K562 (cell line): ENCODE data around the gene COL13A1. TPM values are rescaled to one million over a fixed set of nuclear protein-coding genes. Genes with fewer than 3 reads are reported as not detected.

Experiments
- ATAC-seq: fragments of 200-7000 bp; cut with Tn5 transposase; 3 replicates; pipeline ENCODE4 v1.9.1; 2020; ENCODE audit warnings: moderate library complexity
- BruUV-seq: library from RNA; stranded (reverse); fragments of 400-500 nt; replicated peaks from 2 replicates; lab custom pipeline; 2021; lab: Mats Ljungman, UMichigan
- CTCF ChIA-PET: fragments of 300-600 bp; formaldehyde crosslinking; extraction: SDS; loops from one replicate; lab custom pipeline; 2021; ENCODE audit warnings: low intra/inter-chr PET ratio; lab: Yijun Ruan, JAX
- POLR2A ChIA-PET: fragments of 300-600, 350-650 bp; sonication (Branson Sonifier 250); formaldehyde crosslinking; extraction: SDS; loops from one replicate; lab custom pipeline; 2021; ENCODE audit warnings: antibody characterized with exemption, inconsistent platforms; lab: Yijun Ruan, JAX
- DNase-seq, 4 experiments: peaks; one replicate each; pipeline versions ENCODE4 v3.0.0 to v3.0.0-alpha.2; 2011 to 2018; ENCODE audit warnings: low spot score in 3 of 4, mixed read lengths in 3 of 4; ENCODE audit errors: extremely low read depth in 1 of 4
- FAIRE-seq: peaks from 2 replicates; lab custom pipeline; 2011; peaks lifted over from hg19 to GRCh38; lab: Jason Lieb, UNC
- H2AFZ ChIP-seq: 2 replicates; pipeline ENCODE4 v1.6.0; 2011; ENCODE audit warnings: low read depth, low read length, control low read depth, inconsistent platforms
- H3K27ac ChIP-seq: fragments of 200-600 bp; 3 replicates; pipeline ENCODE4 v1.8.0; 2011; ENCODE audit warnings: low read depth, mild to moderate bottlenecking, control low read depth, inconsistent platforms, low read length, moderate library complexity, mixed read lengths; ENCODE audit errors: extremely low read depth
- H3K27me3 ChIP-seq, 2 experiments: fragments of 300-600 bp in 1 of 2; 2 replicates in 1 of 2; 3 replicates in 1 of 2; pipeline versions ENCODE4 v1.6.0 to v1.8.0; 2011; ENCODE audit warnings: inconsistent platforms in 2 of 2, low read length in 2 of 2, mild to moderate bottlenecking in 1 of 2, mixed read lengths in 1 of 2, moderate library complexity in 1 of 2; ENCODE audit not compliant: control insufficient read depth in 2 of 2, insufficient read depth in 2 of 2
- H3K36me3 ChIP-seq: fragments of 300-600 bp; 3 replicates; pipeline ENCODE4 v1.8.0; 2011; ENCODE audit warnings: mild to moderate bottlenecking, low read length, inconsistent platforms; ENCODE audit not compliant: control insufficient read depth, insufficient read depth
- H3K4me1 ChIP-seq, 2 experiments: fragments of 200-600 bp in 1 of 2; replicated peaks in 1 of 2; 2 replicates in 1 of 2; 3 replicates in 1 of 2; pipeline versions ENCODE4 v1.5.1 to v1.8.0; 2011; ENCODE audit warnings: inconsistent platforms in 2 of 2, low read length in 2 of 2, mild to moderate bottlenecking in 1 of 2, mixed read lengths in 1 of 2, moderate library complexity in 1 of 2; ENCODE audit not compliant: control insufficient read depth in 2 of 2, insufficient read depth in 2 of 2
- H3K4me2 ChIP-seq: 2 replicates; pipeline ENCODE4 v1.6.1; 2011; ENCODE audit warnings: low read length, control low read depth, inconsistent platforms, mixed read lengths; ENCODE audit not compliant: insufficient read depth
- H3K4me3 ChIP-seq: fragments of 200-600 bp; sonication (generic), shearing (Covaris generic); 2 replicates; pipeline ENCODE4 v1.5.1; 2016; ENCODE audit warnings: control low read depth, inconsistent platforms
- H3K79me2 ChIP-seq: fragments of 200-600 bp; 3 replicates; pipeline ENCODE4 v1.8.0; 2011; ENCODE audit warnings: low read length, inconsistent platforms; ENCODE audit not compliant: control insufficient read depth, insufficient read depth
- H3K9ac ChIP-seq, 2 experiments: 2 replicates each; pipeline versions ENCODE4 v1.6.0 to v1.6.1; 2011; ENCODE audit warnings: low read depth in 2 of 2, low read length in 2 of 2, control low read depth in 1 of 2, inconsistent platforms in 1 of 2, mild to moderate bottlenecking in 1 of 2, mixed read lengths in 1 of 2; ENCODE audit not compliant: insufficient read depth in 1 of 2
- H3K9me1 ChIP-seq: one replicate; pipeline ENCODE4 v1.6.0; 2011; ENCODE audit warnings: inconsistent platforms, mild to moderate bottlenecking, low read length, moderate library complexity; ENCODE audit not compliant: control insufficient read depth, insufficient read depth
- H3K9me3 ChIP-seq: replicated peaks from 2 replicates; pipeline ENCODE4 v1.5.1; 2011; ENCODE audit warnings: low read depth, low read length, inconsistent platforms; ENCODE audit not compliant: control insufficient read depth, insufficient read depth
- H4K20me1 ChIP-seq: replicated peaks from 2 replicates; pipeline ENCODE4 v1.6.1; 2011; ENCODE audit warnings: low read length, inconsistent platforms, mixed read lengths; ENCODE audit not compliant: control insufficient read depth, insufficient read depth
- ARHGAP35 ChIP-seq: fragments of 450-650 bp; IDR thresholded peaks from 2 replicates; pipeline ENCODE4 v1.6.1; 2018; ENCODE audit not compliant: partially characterized antibody
- GTF2F1 ChIP-seq: IDR thresholded peaks from 2 replicates; pipeline ENCODE4 v1.6.1; 2011; ENCODE audit warnings: low read depth, low read length, improper control_type of control experiment
- HDAC8 ChIP-seq: fragments of 450-650 bp; IDR thresholded peaks from 2 replicates; pipeline ENCODE4 v1.6.1; 2016; ENCODE audit warnings: mild to moderate bottlenecking, missing genetic modification characterization, moderate library complexity, missing compliant biosample characterization
- MIER1 ChIP-seq: fragments of 450-650 bp; IDR thresholded peaks from 2 replicates; pipeline ENCODE4 v1.6.1; 2016; ENCODE audit warnings: antibody characterized with exemption, mild to moderate bottlenecking, low read depth
- NELFE ChIP-seq: IDR thresholded peaks from 2 replicates; pipeline ENCODE4 v1.6.1; 2011; ENCODE audit warnings: mild to moderate bottlenecking; ENCODE audit not compliant: insufficient read depth, insufficient read length
- PML ChIP-seq: IDR thresholded peaks from 2 replicates; pipeline ENCODE4 v1.6.1; 2012; ENCODE audit warnings: low read length, inconsistent platforms
- SIRT6 ChIP-seq: IDR thresholded peaks from one replicate; pipeline ENCODE4 v1.6.1; 2012; ENCODE audit warnings: low read depth, mild to moderate bottlenecking, control low read depth, inconsistent platforms, low read length, moderate library complexity
- SREBF1 ChIP-seq: fragments of 150-350 bp; IDR thresholded peaks from 2 replicates; pipeline ENCODE4 v1.6.1; 2014; ENCODE audit warnings: antibody characterized with exemption, low read depth, low read length, borderline replicate concordance
- THRAP3 ChIP-seq: fragments of 450-650 bp; IDR thresholded peaks from 2 replicates; pipeline ENCODE4 v1.6.1; 2016; ENCODE audit warnings: mild to moderate bottlenecking, inconsistent platforms, borderline replicate concordance
- WGBS: fragments of 100-300 bp; shearing (Covaris generic); methylation state at CpG from one replicate; pipeline ENCODE4 v1.1.6; 2016; ENCODE audit warnings: low coverage, mixed read lengths; ENCODE audit not compliant: insufficient coverage; ENCODE audit errors: missing lambda C conversion rate; 5-methylcytosine and 5-hydroxymethylcytosine counted together
- in situ Hi-C: fragments of 300-500 bp; cut with MboI; formaldehyde crosslinking; loops from 4 replicates; pipeline ENCODE4 v1.15.0; 2018; ENCODE audit warnings: inconsistent platforms, mixed read lengths
- intact Hi-C: fragments of 100-400 bp; cut with micrococcal nuclease; formaldehyde crosslinking; loops from 2 replicates; pipeline ENCODE4 v1.14.2; 2022
- polyA plus RNA-seq, 8 experiments: library from polyadenylated mRNA; depleted of rRNA in 4 of 8; stranded (reverse) in 5 of 8; unstranded in 3 of 8; fragments of >200 nt; fragmentation: Nextera tagmentation in 2 of 8; fragmentation: Illumina TruSeq in 1 of 8; extraction: Ambion mirVana in 2 of 8; extraction: Trizol in 1 of 8; gene quantifications; 2 replicates each; pipeline versions ENCODE4 v1.2.1 to v1.2.3, GENCODE V29; 2011 to 2014; ENCODE audit warnings: inconsistent platforms in 1 of 8, missing spikeins in 1 of 8
- total RNA-seq, 7 experiments: library from RNA; depleted of rRNA in 6 of 7; stranded (reverse); fragments of >200 nt in 6 of 7; fragmentation: Illumina TruSeq in 2 of 7; extraction: Trizol in 2 of 7; gene quantifications; 2 replicates each; pipeline versions ENCODE4 v1.2.1 to v1.2.3, GENCODE V29; 2011 to 2021; ENCODE audit warnings: low replicate concordance in 1 of 7
- TF ChIP-seq, protein P1 (sequence below): fragments of 450-650 bp; IDR thresholded peaks from 2 replicates; pipeline ENCODE4 v1.7.1; 2018; ENCODE audit warnings: mild to moderate bottlenecking, low read depth; ENCODE audit not compliant: partially characterized antibody
- TF ChIP-seq, protein P2 (sequence below): fragments of 200-400 bp; formaldehyde crosslinking; IDR thresholded peaks from 2 replicates; pipeline ENCODE4 v1.6.1; 2017; ENCODE audit warnings: mild to moderate bottlenecking, low read depth, low read length, moderate library complexity

The COL13A1 gene
- total and polyA plus RNA-seq, 9 of the 15 experiments (the other 6 are each of a cell fraction or from before 2014, with no cell fraction given): not detected

DNA sequence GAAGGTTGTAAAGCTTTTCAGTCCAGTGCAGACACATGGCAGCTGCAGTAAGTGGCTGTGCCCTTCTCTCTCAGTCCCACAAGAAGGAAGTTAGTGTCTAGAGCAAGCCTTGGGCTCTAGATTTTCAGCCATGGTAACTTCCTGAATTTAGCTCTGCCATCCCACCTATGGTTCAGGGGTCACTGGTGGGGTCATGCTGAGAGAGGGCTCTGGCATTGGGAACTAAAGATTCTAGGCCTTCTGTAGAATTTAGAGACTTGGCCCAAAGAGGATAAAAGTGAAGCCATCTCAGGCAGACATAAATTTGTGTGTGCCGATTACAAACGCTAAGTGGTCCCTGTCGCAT lies 113.5 kb downstream of the COL13A1 start:
- H3K4me2 ChIP-seq: no peak overlapping the region
- no TSS peak for BruUV-seq
- no peaks in the 10 kb centered on the region for H3K36me3 ChIP-seq
- H3K9ac ChIP-seq: no peak overlapping the region
- no peak for TF ChIP-seq ARHGAP35
- H3K79me2 ChIP-seq: no peaks in the 10 kb centered on the region
- 0 out of 5 replicates have a peak, but pooled peaks cover 0 to 3% of the 10 kb centered on the region in 2 experiments for H3K4me1 ChIP-seq
- peaks cover 5 to 46% of the 10 kb centered on the region in 2 experiments; a peak in 3 of 5 replicates for H3K27me3 ChIP-seq
- in situ Hi-C loops: no loop called here
- ChIA-PET CTCF (interaction anchor here (0.6 to 1.3 kb wide), 3 partner anchors 44 to 271 kb away, joined by 3 to 8 read pairs (median 4); no protein-coding TSS in a partner anchor), POLR2A (interaction anchor here (1.0 to 1.1 kb wide), 2 partner anchors 10 to 111 kb away, joined by 3 to 4 read pairs; no protein-coding TSS in a partner anchor)
- DNase-seq (no peak), FAIRE-seq (no peak), ATAC-seq (no peak)
- H3K4me3 ChIP-seq: no peak overlapping the region
- no peaks in the 10 kb centered on the region for H3K9me1 ChIP-seq
- 2% methylated on average over 3 of the region's 3 CpGs for WGBS
- peaks cover 26% of the 10 kb centered on the region for H4K20me1 ChIP-seq
- intact Hi-C loops: loop anchor here (10.0 kb wide), 2 partner anchors 220 to 390 kb away; no protein-coding TSS in a partner anchor
- H3K9me3 ChIP-seq: no peaks in the 10 kb centered on the region
- no peak overlapping the region for H2AFZ ChIP-seq
- no peak overlapping the region for H3K27ac ChIP-seq

DNA sequence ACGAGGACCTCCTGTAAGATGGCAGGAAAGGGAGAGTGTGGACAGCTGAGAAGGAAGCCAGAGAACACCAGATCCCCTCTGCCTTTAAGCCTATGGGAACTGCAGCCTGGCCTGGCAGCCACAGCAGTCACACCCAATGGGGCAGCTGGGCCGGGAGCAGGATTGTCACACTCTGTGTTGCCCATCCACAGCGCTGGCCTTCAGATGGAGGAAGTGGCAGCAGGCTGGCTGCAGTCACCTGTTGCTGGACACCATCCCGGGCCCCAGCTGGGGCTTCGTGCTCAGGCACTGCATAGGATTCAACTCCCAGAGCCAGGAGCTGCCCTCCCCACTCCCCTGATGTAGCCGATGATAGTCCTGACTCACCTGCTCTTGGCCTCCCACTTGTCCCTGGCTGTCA lies 114.4 kb downstream of the COL13A1 start:
- intact Hi-C loops (loop anchor here (10.0 kb wide), 2 partner anchors 221 to 391 kb away; no protein-coding TSS in a partner anchor), in situ Hi-C loops (no loop called here)
- H3K9me3 ChIP-seq: no peaks in the 10 kb centered on the region
- peaks cover 26% of the 10 kb centered on the region for H4K20me1 ChIP-seq
- peak overlapping the region in 1 of 2 experiments; percentile 36; a peak in 2 of 4 replicates for H3K9ac ChIP-seq
- no peak overlapping the region for H3K4me2 ChIP-seq
- CTCF ChIA-PET: no interaction called here
- H2AFZ ChIP-seq: no peak overlapping the region
- H3K4me1 ChIP-seq: 0 out of 5 replicates have a peak, but pooled peaks cover 0 to 3% of the 10 kb centered on the region in 2 experiments
- BruUV-seq: no TSS peak
- 2% methylated on average over 6 of the region's 6 CpGs for WGBS
- H3K27ac ChIP-seq: no peak overlapping the region
- no peak for FAIRE-seq
- POLR2A ChIA-PET: interaction anchor here (0.5 to 1.1 kb wide), 5 partner anchors 11 to 526 kb away, joined by 3 to 6 read pairs (median 4); no protein-coding TSS in a partner anchor
- no peaks in the 10 kb centered on the region for H3K9me1 ChIP-seq
- H3K36me3 ChIP-seq: no peaks in the 10 kb centered on the region
- H3K27me3 ChIP-seq: peaks cover 5 to 46% of the 10 kb centered on the region in 2 experiments; a peak in 3 of 5 replicates
- DNase-seq: no peak
- no peak for ATAC-seq
- no peaks in the 10 kb centered on the region for H3K79me2 ChIP-seq
- H3K4me3 ChIP-seq: no peak overlapping the region
- TF ChIP-seq SREBF1 (no peak), THRAP3 (no peak), MIER1 (no peak), NELFE (no peak), PML (no peak), GTF2F1 (no peak), HDAC8 (tag) (no peak), SIRT6 (no peak)
- TF ChIP-seq, protein P1, sequence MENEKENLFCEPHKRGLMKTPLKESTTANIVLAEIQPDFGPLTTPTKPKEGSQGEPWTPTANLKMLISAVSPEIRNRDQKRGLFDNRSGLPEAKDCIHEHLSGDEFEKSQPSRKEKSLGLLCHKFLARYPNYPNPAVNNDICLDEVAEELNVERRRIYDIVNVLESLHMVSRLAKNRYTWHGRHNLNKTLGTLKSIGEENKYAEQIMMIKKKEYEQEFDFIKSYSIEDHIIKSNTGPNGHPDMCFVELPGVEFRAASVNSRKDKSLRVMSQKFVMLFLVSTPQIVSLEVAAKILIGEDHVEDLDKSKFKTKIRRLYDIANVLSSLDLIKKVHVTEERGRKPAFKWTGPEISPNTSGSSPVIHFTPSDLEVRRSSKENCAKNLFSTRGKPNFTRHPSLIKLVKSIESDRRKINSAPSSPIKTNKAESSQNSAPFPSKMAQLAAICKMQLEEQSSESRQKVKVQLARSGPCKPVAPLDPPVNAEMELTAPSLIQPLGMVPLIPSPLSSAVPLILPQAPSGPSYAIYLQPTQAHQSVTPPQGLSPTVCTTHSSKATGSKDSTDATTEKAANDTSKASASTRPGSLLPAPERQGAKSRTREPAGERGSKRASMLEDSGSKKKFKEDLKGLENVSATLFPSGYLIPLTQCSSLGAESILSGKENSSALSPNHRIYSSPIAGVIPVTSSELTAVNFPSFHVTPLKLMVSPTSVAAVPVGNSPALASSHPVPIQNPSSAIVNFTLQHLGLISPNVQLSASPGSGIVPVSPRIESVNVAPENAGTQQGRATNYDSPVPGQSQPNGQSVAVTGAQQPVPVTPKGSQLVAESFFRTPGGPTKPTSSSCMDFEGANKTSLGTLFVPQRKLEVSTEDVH: no peak
- TF ChIP-seq, protein P2, sequence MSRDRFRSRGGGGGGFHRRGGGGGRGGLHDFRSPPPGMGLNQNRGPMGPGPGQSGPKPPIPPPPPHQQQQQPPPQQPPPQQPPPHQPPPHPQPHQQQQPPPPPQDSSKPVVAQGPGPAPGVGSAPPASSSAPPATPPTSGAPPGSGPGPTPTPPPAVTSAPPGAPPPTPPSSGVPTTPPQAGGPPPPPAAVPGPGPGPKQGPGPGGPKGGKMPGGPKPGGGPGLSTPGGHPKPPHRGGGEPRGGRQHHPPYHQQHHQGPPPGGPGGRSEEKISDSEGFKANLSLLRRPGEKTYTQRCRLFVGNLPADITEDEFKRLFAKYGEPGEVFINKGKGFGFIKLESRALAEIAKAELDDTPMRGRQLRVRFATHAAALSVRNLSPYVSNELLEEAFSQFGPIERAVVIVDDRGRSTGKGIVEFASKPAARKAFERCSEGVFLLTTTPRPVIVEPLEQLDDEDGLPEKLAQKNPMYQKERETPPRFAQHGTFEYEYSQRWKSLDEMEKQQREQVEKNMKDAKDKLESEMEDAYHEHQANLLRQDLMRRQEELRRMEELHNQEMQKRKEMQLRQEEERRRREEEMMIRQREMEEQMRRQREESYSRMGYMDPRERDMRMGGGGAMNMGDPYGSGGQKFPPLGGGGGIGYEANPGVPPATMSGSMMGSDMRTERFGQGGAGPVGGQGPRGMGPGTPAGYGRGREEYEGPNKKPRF: no peak
